Measurements from ENCODE around the gene PITX1.
"Not testable (repeated sequence)": the region's sequence is repeated elsewhere in the genome, so short reads cannot be mapped to it uniquely, and the experiment has no call there.

PITX1 gene

DNA sequence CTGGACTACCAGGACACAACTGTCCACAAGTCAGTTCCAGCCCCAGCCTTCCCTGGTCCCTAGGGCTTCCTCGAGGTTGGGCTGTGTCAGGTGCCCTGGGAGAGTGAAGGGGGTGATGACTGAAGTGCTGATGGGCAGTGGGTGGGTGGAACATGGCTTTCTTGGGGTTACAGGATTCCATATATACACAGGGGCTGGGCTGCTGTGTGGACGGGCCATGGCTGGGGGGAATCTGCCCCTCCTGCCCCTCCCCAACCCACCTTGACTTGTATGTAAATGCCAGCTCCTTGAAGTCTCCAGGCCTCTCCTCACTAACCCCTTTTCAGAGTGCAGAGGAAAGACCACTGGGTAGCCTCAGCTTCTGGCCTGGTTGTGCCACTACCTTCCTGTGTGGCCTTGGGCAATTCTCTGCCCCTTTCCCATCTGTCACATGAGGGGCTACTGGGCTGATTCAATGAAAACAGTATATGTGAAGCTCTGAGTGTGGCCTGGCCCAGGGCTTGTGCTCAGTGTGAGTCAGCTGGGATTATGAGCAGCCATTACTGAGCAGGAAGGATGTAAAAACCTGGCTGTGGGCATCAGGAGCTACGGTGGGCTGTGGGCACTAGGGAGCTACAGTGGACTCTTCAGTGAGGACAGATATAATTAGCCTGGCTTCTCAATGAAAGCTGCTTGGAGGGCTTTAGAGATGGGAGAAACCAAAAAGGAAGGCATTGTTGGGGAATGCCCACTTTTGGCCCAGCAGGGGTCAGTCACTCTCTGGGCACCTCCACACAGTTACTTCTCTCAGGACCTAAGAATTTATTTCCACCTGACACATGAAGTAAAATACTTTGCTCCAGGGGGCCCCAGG lies 23.3 kb downstream of the PITX1 start:
- no peak for DNase-seq (ENCODE audit: low read depth in 2 of 2)

DNA sequence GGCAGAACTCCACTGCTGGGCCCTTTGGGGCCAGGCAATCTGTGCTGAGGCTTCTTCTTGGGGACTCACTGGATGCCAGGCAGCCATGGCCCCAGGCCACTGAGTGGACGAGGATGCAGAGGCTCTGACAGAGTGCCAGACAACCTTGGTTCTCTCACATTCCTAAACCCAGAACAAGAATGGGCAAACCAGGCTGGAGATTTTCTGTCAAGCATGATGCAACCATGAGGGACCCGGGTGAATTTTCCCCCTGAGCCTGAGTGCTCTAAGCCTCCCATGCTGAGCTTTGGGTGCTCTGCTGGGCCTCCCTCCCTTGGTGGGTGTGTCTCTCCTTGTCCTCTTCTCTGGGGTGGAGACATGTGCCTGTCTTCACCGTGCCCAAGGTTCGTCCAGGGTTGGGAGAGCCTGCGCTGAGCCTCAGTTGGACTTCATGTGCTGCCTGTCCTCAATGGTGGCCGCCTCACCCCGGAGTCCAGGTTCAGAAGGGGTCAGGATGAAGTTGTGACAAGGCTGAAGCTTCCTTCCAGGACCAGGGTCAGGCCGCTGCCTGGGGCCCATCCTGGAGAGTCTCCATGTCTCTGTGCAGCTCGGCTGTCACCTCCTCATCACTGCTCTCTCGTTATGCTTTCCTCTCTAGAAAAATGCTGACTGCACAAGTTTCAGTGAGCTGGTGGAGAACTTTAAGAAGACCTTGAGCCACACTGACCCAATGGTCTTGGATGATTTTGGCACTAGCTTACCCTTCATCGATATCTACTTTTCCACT lies 24.1 kb downstream of the PITX1 start:
- DNase-seq (ENCODE audit: low read depth in 2 of 2), result no peak

DNA sequence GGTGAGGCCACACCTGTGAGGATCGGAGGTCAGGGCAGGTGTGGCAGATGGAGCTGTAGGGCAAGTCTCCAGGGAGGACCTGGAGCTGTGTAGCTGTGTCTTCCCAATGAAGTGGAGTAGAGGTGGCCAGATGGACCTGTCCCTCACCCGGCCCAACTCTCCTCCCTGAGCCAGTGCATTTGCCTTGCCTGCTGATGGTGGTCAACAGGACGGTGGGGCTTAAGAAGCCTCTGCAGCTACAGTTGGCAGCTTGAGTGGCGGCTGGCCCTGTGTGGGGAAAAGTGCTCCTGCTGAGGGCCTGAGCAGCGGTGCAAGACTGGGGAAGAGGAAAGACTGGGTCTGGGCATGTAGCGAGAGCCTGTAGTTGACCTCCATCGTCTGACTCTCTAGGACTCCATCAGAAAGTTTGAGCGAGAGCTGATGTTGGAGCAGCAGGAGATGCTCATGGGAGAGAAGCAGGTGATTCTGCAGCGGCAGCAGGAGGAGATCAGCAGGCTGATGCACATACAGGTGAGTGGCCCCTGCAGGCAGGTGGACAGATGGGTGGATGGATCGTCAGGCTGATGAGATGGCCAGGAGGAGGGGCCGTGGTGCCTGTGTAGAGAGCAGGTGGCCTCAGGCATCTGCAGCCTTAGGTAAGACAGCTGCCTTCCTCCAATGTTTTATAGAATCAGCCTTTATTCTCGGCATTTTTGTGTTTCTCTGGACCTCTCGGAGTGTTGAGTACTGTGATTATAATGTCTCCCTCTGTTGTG lies 24.9 kb downstream of the PITX1 start:
- no peak for DNase-seq (ENCODE audit: low read depth in 2 of 2)

DNA sequence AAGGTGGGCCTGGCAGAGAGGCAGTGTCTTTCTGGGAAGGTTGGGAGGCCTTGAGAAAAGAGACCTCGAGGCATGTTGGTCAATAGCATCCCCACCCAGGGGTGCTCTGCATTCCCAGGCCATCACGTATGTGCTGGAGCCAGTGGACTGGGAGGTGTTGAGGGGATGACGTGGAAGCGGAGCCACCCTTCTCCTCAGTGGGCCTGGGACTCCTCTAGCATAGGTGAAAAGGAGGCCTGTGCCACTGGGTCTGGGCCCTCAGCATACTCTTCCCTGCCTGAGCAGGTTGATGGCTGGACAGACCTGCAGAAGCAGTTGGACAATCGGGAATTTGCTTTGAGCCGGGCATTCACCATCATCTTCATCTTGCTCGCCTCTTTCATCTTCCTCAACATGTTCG lies 25.5 kb downstream of the PITX1 start:
- no peak for DNase-seq (ENCODE audit: low read depth in 2 of 2)

DNA sequence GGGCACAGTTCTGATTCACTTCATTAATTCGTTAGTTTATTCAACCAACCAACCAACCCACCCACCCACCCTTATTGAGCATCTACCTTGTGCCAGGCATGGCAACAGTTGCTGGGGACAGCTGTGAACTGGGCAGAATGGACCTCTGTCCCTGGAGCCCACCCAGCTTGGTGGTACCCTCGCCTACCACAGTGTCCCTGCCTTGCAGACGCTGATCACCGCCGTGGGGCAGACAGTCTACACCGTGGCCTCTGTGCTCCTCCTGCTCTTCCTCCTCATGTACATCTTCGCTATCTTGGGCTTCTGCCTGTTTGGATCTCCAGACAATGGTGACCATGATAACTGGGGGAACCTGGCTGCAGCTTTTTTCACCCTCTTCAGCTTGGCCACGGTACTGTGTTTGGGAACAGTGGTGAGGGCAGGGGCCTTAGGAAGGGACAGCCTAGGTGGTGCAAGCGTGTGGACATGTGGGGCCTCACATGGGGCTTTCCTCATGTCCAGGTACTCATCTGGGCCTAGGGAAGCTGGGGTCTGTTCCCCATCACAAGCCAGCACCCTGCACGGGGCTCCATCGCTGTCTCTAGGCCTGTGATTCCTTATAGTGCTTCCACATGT lies 26.2 kb downstream of the PITX1 start:
- DNase-seq (ENCODE audit: low read depth in 2 of 2), result no peak

DNA sequence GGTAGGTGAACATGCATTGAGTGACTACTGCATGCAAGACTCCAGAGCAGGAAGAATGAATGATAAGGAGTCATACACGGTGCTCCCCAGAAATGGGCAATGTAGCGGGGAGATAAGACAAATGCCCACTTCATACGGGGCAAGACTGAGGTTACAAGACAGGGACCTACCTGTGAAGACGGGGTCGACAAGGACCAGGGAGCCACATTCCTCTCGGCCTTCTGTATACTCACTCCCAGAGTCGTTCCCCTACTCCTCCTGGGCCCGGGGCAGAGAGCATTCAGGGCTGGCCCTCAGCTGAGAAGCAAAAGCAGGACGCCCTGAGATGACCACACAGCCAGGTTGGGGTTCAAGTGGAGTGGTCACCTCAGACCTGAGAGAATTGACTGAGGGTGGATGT lies 26.7 kb downstream of the PITX1 start:
- no peak for DNase-seq (ENCODE audit: low read depth in 2 of 2)

DNA sequence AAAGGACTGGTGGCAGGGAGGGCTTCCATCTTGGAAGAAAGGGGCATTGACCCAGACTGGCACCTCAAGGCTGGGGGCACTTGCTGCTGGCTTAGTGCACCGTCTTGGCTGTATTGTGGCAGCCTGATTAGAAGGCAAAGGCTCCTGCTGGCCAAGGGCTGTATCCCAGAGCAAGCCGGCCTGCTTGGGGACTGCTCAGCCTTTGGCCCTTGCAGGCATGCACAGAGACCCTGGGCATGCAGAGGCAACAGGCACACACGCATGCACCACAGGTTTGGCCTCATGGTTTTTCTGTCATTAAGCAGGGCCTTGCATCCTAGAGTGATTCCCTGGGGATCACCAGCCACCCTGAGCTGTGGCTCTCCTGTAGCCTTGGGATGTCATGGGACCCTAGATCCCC lies 29.0 kb downstream of the PITX1 start:
- no peak for DNase-seq (ENCODE audit: low read depth in 2 of 2)

DNA sequence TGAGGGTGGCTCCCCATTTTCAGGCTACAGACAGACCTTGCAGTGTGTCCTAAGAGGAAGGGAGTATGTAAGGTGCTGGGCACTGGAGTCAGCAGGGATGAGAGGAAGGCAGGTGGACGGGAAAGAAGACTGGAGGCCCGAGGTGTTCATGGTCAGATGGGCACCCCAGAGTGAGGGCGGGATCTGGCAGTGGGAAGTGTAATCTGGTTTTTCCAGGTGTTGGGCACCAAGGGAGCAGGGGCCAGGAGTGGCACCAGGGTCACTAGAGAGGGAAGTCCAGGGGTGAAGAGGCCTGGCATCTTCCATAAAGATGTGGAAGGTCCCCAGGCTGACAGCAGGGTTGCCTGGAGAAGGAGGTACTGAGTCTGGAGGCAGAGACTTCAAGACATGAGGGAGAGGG lies 29.7 kb downstream of the PITX1 start:
- DNase-seq (ENCODE audit: low read depth in 2 of 2), result no peak

DNA sequence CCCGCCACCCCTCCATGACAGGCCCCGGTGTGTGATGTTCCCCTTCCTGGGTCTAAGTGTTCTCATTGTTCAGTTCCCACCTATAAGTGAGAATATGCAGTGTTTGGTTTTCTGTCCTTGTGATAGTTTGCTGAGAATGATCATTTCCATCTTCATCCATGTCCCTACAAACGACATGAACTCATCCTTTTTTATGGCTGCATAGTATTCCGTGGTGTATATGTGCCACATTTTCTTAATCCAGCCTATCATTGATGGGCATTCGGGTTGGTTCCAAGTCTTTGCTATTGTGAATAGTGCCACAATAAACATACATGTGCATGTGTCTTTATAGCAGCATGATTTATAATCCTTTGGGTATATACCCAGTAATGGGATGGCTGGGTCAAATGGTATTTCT lies 36.0 kb downstream of the PITX1 start:
- not testable (repeated sequence) for DNase-seq (ENCODE audit: low read depth in 2 of 2)

DNA sequence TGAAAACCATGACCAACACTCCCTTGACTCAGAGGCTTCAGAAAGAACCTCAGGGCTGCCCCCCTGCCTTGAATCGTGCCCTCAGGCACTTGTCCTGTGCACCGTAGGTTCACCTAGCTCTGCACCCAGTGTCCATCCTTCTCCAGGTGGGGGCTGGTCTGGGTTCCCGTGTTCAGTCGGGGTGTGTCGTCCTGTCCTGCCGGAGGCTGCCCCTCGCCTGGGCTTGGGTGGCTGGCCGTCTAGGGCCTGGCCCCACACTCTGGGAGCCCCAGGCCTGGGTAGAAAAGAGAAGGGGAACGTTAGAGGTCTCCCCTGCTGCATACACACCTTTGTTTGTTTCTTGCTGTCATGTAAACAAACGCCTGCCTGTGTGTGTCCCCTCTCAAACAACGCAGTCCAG lies 37.0 kb downstream of the PITX1 start:
- DNase-seq (ENCODE audit: low read depth in 2 of 2), result no peak

DNA sequence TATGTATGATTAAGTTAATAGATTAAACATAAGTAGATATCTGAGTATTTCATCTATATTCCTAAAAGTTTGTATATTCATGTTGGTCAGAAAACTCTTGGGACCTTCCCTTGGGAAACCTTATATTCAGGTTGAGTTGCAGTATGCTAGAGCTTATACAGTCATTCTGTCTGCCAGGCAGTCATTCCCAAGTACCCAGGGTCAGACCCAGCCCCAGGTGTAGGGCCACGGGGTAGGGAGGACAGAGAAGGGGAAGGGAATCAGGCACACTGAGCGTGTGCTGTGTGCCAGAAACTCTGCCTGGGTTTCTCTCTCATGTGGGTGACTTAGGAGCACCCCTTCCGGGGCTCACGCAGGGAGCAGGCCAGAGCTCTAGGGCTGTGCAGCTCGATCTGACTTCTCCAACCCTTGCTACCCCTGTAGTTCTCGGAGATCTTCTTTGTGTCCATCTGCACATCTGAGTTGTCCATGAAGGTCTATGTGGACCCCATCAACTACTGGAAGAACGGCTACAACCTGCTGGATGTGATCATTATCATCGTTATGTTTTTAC lies 38.1 kb downstream of the PITX1 start:
- DNase-seq (ENCODE audit: low read depth in 2 of 2), result no peak

DNA sequence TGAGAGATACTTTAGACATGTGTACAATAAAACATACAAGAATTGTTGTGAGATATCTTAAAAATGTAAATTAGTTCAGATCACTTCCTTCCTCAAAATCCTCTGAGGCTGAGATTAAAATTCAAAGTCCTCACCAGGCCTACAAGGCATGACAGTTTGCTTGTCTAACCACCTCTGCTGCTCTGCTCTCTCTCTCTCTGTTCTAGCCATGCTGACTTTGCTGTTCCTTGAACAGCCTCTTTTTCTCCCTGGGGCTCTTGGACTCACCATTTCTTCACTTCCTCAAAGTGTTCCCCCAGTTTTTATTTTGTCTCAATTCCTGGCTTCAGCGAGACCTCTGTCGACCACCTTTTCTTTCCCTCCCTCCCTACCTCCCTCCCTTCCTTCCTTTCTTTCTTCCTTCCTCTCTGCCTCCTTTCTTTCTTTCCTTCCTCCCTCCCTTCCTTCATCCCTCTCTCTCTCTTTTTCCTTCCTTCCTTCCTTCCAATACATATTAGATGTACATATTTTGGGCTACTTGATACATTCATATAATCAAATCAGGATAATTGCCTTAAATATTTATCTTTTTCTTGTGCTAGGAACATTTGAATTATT lies 39.4 kb downstream of the PITX1 start:
- no peak for DNase-seq (ENCODE audit: low read depth in 2 of 2)

DNA sequence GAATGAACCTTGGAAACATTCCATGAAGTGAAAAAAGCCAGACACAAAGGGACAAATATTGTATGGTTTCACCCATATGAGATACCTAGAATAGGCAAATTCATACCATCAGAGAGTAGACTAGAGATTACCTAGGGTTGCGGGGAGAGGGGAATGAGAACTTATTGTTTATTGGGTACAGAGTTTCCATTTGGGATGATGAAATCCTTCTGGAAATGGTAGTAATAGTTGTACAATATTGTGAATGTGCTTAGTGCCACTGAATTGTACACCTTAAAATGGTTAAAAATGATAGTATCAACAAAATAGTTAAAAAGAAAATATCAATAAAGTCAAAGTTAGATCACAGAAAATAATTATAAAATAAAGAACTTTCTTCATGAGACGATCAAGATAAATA lies 40.9 kb downstream of the PITX1 start:
- no peak for DNase-seq (ENCODE audit: low read depth in 2 of 2)

DNA sequence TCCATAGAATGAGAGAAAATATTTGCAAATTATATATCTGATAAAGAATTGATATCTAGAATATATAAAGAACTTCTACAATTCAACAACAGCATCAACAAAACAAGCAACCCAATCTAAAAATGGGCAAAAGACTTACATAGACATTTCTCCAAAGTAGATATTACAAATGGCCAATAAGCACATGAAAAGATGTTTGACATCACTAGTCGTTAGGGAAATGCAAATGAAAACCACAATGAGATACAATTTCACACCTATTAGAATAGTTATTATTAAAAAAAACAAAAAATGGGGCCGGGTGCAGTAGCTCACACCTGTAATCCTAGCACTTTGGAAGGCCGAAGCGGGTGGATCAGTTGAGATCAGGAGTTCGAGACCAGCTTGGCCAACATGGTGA lies 41.9 kb downstream of the PITX1 start:
- DNase-seq (ENCODE audit: low read depth in 2 of 2), result no peak

DNA sequence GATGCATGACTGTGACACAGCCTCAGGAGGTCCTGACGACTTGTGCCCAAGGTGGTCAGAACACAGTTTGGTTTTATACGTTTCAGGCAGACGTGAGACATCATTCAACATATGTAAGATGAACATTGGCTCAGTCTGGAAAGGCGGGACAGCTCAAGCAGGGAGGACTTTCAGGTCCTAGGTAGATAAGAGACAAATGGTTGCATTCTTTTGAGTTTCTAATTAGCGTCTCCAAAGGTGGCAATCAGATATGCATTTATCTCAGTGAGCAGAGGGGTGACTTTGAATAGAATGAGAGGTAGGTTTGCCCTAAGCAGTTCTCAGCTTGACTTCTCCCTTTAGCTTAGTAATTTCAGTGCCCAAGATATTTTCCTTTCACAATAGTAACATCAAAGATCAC lies 43.8 kb downstream of the PITX1 start:
- not testable (repeated sequence) for DNase-seq (ENCODE audit: low read depth in 2 of 2)

DNA sequence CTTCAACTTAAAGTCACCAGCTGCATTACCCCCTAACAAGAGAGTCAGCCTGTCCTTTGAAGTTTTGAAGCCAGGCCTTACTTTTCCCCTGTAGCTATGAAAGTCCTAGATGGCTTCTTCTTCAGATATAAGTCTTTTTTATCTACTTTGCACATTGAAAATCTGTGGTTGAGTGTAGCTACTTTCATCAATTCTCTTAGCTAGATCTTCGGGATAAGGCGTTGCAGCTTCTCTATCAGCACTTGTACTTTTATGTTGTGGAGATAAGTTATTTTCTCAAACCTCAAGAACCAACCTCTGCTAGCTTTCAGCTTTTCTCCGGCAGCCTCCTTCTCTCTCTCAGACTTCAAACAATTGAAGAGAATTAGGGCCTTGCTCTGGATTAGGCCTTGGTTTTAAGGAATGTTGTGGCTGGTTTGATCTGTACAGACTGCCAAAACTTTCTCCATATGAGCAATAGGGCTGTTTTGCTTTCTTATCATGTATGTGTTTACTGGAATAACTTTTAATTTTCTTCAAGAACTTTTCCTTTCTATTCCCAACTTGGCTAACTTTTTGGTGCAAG lies 44.7 kb downstream of the PITX1 start:
- no peak for DNase-seq (ENCODE audit: low read depth in 2 of 2)

DNA sequence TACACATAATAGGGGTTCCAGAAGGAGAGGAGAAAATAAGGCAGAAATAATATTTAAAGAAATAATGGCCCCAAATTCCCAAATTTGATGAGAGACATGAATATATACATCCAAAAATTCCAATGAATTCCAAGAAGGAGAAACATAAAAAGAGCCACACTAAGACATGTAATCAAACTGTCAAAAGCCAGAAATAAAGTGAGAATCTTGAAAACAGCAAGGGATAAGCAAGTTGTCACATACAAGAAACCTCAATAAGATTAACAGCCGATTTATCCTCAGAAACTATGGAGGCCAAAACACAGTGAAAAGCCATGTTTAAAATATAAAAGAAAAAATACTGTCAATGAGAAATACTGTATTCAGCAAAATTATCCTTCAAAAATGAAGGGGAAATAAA lies 51.8 kb downstream of the PITX1 start:
- no peak for DNase-seq (ENCODE audit: low read depth in 2 of 2)

DNA sequence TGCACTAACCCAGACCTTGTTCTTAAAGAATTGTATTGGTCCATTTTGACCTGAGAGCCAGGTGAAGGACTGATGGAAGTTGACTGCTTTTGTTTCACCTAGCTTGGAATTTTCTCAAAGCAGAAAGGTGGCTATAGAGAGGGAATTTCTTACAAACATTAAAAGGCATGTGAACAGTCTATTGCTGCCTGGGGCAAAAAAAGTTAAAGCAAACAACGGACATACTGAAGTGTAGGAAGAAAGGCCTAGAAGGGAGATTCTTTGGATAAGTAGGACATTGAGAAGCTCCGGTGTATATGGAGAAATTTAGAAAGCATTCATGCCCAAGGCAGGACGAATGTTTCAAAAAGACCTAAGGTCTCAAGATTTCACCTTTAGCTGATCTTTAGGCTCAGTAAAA lies 54.6 kb downstream of the PITX1 start:
- DNase-seq (ENCODE audit: low read depth in 2 of 2), result no peak

All from stimulated activated CD4-positive, alpha-beta T cell treated with anti-CD3 and anti-CD28 coated beads, Interleukin-1b, Interleukin-23, amount 100 ng/mL, for 4 hours (primary cell).